IPS-NIHi11 (cell line): ENCODE data around the gene CLEC19A.

ENCODE experiments used
- DNase-seq: peaks from one replicate; pipeline ENCODE4 v3.0.0; 2012; ENCODE audit warnings: mixed read lengths, low spot score

The CLEC19A gene

GRCh38 chr16:19285431-19285830 is at the start of gene CLEC19A:
CLEC19A (plus strand) TSS chr16:19285731; CDS start chr16:19285852, 121 bp downstream.
- no peak for DNase-seq

GRCh38 chr16:19235886-19236285 is 49.6 kb upstream of the CLEC19A start:
- DNase-seq = no peak

GRCh38 chr16:19236561-19237209 is 48.8 kb upstream of the CLEC19A start:
- no peak for DNase-seq

- DNase-seq = no peak
These were observed 47.1 kb upstream of the CLEC19A start for GRCh38 chr16:19238406-19238805.

DNA sequence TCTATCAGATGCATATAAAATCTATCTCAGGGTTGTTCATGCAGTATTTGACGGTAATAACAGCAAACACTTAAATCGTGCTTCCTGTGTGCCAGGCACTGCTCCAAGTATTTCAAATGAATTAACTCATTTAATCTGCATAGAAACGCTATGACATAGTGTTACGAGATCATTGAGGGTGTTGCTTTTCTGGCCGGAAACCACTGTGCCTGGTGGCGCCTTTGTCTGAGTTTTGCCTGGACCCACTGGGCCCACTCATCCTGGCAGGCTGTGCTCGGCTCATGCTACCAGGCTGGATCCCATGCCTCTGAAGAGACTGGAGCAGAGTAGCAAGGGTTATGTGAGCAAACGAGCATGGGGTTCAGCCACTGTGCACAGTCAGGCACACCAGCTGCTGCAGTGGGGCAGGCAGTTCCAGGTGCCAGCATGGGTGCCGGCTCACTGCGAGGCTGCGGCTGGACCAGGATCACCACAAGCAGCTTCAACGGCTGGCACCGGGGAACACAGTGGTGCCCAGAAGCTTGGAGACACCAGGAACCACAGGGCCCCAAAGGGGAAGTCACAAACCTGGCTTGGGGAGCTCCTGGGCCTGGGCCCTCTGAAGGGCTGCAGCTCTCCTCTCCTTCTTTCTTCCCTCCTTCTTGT is 45.9 kb upstream of the CLEC19A start:
- no peak for DNase-seq

- no peak for DNase-seq
These were observed 45.0 kb upstream of the CLEC19A start for GRCh38 chr16:19240494-19240893.

DNA sequence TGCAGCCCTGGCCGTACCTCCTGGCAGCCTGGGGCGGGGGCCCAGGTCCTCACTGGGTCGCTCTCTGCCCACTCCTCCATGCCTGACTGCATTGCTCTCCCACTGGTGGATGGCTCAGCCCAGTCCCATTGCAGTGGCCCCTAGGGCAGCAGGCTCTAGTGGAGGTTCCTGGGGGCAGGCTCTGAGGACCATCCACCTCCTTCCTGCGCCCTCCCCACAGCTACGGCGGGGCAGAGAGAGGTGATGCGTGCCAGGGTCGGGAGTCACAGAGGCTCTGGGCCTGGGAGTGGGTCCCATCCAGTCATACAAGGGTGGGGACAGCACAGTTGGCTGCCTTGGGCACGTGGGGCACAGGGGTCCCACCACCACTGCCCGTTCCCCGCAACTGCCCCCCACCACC is 44.0 kb upstream of the CLEC19A start:
- DNase-seq = no peak

GRCh38 chr16:19242186-19242585 is 43.3 kb upstream of the CLEC19A start:
- no peak for DNase-seq

DNA sequence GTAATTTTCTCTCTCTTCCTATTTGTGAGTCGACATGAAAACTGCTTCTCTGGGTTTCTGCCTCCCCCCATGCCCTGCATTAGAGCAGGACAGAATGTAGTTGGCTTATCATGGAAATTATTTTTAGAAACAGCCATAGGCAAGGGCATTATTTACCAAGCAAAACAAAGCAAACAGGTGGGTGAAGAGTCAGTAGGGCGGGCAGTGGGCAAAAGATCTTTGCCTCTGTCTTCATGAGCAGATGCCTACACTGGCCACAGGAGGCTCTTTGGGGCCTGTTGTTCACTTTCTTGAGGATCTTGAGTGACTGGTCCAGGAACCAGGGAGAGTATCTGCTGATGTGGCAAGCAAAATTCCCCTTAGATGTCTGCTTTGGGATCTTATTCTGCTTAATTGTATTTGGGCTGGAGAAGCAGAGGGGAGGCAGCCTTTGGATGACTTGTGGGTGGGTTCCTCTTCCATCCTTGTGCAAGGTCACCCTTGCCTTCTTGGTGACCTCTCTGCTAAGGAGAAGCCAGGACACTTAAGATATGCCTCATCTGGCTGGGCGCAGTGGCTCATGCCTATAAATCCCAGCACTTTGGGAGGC is 42.5 kb upstream of the CLEC19A start:
- no peak for DNase-seq

GRCh38 chr16:19245326-19245925 is 40.1 kb upstream of the CLEC19A start:
- no peak for DNase-seq

DNA sequence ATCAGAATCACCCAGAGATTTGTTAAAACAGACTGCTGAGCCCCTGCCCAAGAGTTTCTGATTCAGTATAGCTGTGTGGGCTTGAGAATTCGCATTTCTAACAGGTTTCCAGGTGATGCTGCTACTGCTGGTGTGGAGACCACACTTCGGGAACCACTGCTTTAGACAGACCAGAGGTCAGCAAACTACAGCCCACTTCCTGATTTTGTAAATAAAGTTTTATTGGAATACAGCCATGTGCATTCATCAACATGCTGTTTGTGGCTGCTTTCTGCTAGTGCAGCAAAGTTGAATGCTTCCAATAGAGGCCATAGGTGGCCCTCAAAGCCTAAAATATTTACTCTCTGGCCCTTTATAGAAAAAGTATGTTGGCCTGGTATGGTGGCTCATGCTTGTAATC is 32.6 kb upstream of the CLEC19A start:
- DNase-seq = no peak

GRCh38 chr16:19254611-19255010 is 30.9 kb upstream of the CLEC19A start:
- no peak for DNase-seq

- DNase-seq = no peak
These were observed 21.3 kb upstream of the CLEC19A start for GRCh38 chr16:19264123-19264673.

GRCh38 chr16:19265380-19265930 is 20.1 kb upstream of the CLEC19A start:
- no peak for DNase-seq

- DNase-seq = no peak
These were observed 18.8 kb upstream of the CLEC19A start for GRCh38 chr16:19266774-19267173.

DNA sequence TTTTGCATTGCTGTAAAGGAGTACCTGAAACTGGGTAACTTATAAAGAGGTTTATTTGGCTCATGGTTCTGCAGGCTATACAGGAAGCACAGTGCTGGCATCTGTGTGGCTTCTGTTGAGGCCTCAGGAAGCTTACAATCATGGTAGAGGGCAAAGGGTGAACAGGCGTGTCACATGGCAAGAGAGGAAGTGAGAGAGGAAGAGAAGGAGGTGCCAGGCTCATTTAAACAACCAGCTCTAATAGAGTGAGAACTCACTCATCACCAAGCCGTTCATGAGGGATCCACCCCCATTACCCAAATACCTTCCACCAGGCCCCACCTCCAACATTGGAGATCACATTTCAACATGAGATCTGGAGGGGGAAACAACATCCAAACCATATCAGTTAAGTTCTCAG is 16.4 kb upstream of the CLEC19A start:
- no peak for DNase-seq

GRCh38 chr16:19274165-19274797 is 11.2 kb upstream of the CLEC19A start:
- no peak for DNase-seq

DNA sequence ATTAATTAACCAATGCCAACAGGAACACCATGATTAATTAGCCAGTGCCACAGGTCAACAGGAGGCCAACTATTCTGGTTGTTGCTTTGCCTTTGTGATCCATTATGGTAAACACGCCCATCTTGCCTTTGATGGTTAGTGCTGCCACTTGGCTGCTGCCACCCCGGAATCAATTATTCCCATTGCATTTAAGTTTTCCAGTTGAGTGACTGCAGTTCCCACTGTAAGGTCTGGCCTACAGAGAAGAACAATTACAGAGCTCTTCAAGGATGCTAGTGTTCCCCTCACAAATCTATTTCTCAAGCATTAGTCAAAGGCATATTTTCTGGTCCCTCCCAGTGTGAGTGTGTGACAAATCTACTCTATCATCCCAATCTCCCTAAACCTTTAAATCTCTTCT is 7.1 kb upstream of the CLEC19A start:
- no peak for DNase-seq

DNA sequence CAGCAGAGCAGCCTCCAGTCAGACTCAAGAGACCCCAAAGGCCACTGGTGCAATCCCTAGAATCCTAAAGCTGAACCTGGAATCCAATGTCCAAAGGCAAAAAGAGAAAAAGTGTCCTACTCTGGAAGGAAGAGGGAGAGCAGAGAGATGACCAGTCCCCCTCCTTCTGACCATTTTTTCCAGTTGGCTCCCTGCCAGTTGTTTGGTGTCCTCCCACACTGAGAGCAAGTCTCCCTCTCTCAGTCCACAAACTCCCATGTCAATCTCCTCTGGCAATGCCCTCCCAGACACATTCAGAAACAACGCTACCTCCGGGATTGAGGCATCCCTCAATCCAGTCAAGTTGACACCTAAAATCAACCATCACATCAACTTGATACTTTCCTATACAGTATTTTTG is 4.3 kb upstream of the CLEC19A start:
- no peak for DNase-seq

GRCh38 chr16:19282101-19282500 is 3.4 kb upstream of the CLEC19A start:
- DNase-seq = no peak

DNA sequence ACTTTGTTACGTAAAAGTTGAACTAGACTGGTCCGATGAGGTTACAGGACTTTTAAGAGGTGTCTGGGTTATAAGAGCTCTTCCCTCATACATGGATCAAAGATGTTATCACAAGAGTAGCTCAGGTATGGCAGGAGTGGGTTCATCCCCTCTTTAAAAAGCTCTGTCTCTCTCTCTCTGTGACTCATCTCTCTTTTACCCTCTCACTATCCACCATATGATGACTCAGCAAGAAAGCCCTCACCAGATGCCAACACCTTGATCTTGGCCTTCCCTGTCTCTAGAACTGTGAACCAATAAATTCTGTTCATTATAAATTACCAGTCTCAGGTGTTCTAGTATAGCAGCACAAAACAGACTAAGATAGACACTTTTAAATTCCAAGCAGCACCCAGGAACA is 1.9 kb upstream of the CLEC19A start:
- DNase-seq = no peak

DNA sequence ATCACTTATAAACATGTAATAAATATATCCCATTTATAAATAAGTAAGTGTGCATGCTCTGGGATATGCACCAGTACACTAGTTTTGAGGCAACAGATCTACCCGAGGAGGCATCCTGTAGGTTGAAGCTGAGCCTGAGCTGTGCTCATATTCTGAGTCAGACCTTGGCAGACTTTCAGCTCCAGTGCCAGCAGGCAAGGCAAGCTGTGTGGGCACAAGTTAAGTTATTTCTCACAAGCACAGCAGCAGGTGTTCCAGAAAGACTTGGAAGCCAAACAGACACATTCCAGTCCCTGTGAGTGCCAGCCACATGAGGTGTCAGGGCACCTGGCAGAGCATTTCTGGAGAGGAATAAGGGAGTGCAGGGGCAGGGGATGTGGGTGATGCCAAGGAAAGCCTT is 1.3 kb upstream of the CLEC19A start:
- DNase-seq = peak; percentile 39
